ENCODE measurements around the gene PPP4R1. TPM values are rescaled to one million over a fixed set of nuclear protein-coding genes. Genes with fewer than 3 reads are reported as not detected.

Gene PPP4R1
- total RNA-seq, 1 experiment from 2014 or later = 74.5 TPM

GRCh38 chr18:9526458-9526857, 87.9 kb downstream of the PPP4R1 start:
- in situ Hi-C loops (cut with HindIII; ENCODE audit: low sequenced_read_pairs) = no loop called here

GRCh38 chr18:9522952-9523351, 91.4 kb downstream of the PPP4R1 start:
- DNase-seq (ENCODE audit: low spot score) = no peak
- in situ Hi-C loops (cut with HindIII; ENCODE audit: low sequenced_read_pairs) = no loop called here

More at GRCh38 chr18:9526458-9526857, 87.9 kb downstream of the PPP4R1 start:
- DNase-seq (ENCODE audit: low spot score) = no peak

DNA sequence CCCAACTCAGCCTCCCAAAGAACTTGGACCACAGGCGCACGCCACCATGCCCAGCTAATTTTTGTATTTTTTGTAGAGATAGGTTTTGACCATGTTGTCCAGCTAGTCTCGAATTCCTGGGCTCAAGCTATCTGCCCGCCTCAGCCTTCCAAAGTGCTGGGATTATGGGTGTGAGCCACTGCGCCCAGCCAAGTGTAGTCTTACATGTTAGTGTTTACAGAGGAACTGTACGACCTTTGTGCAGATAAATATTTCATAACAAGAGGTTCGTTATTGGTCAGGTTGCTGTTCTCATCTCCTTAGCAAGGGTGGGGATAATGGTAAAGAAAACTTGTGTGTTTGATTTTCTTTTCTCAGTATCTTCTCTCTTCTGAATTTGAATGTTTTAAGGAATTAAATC, 92.6 kb downstream of the PPP4R1 start:
- in situ Hi-C loops (cut with HindIII; ENCODE audit: low sequenced_read_pairs) = no loop called here
- no peak for DNase-seq (ENCODE audit: low spot score)

GRCh38 chr18:9520666-9521065, 93.7 kb downstream of the PPP4R1 start:
- in situ Hi-C loops (cut with HindIII; ENCODE audit: low sequenced_read_pairs) = no loop called here

GRCh38 chr18:9519399-9519798, 95.0 kb downstream of the PPP4R1 start:
- peak; percentile 23 for DNase-seq (ENCODE audit: low spot score)
- in situ Hi-C loops (cut with HindIII; ENCODE audit: low sequenced_read_pairs) = no loop called here

More at GRCh38 chr18:9520666-9521065, 93.7 kb downstream of the PPP4R1 start:
- no peak for DNase-seq (ENCODE audit: low spot score)

- in situ Hi-C loops (cut with HindIII; ENCODE audit: low sequenced_read_pairs) = no loop called here
- no peak for DNase-seq (ENCODE audit: low spot score)
Measured at GRCh38 chr18:9517869-9518268, 96.5 kb downstream of the PPP4R1 start.

DNA sequence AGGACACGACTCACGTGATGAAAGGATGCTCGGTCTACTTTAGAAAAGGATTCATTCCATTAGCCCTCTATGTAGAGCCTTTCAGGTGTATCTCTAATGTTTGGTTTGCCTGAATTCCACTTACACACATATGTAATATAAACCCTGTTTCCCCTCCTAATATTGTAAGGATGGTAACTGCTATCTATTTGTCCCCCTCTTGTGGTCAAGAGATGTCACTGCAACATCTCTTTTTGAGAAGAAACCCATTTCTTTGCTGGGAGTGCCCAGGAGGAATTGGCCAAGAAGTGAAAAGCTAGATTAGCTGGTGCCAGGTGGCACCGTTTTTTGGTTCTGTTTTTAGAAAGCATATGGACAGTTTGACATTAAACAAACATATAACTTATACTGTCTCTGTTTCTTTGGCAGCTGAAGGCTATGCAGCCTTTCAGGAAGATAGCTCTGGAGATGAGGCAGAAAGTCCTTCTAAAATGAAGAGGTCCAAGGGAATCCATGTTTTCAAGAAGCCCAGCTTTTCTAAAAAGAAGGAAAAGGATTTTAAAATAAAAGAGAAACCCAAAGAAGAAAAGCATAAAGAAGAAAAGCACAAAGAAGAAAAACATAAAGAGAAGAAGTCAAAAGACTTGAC, 97.8 kb downstream of the PPP4R1 start:
- DNase-seq (ENCODE audit: low spot score) = peak; percentile 67
- in situ Hi-C loops (cut with HindIII; ENCODE audit: low sequenced_read_pairs) = no loop called here

DNA sequence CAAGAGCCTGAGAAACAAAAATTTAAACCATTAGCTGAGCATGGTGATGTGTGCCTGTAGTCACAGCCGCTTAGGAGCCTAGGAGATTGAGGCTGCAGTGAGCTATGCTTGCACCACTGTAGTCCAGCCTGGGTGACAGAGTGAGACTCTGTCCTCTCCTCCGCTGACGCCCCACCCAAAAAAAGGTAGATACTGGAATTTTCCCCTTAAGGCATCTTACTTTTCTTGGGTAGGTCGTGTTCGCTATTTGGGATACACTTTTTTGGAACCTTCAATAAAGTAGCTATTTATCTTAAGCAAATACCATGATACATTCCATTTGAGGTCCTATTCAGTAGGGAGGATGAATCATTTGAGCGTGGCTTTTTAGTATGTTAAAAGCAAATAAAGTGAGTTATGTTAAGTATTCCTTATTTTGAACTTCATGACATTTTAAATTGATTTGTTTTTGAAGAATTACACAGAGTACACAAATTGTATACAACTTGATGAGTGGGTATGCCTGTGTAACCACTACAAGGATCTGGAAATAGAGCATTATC, 100.3 kb downstream of the PPP4R1 start:
- DNase-seq (ENCODE audit: low spot score) = no peak
- in situ Hi-C loops (cut with HindIII; ENCODE audit: low sequenced_read_pairs) = no loop called here

DNA sequence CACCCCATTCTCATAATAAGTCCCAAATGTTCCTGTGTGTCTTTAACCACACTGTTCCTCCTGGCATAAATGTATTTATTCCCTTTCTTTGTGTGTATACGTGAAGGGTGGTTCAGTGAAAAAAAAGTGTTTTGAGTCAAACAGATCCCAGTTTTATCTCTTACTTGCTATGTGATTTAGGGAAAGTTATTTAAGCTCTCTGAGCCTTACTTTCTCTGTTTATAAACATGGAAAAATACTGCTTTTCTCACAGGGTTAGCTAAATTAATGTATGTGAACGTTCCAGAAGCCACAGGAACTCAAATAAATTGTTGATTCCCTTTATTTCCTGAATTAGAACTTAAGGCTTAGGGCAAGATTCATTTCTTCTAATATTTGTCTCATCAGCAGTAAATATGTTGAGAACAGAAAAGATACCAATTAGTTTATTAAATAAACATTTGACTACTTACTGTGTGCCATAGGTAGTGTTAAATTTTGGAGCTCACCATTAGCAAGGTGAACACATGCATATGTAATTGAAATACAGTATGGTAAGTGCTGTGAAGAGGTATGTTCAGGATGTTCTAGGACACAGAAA, 105.8 kb downstream of the PPP4R1 start:
- no peak for DNase-seq (ENCODE audit: low spot score)
- in situ Hi-C loops (cut with HindIII; ENCODE audit: low sequenced_read_pairs) = no loop called here

GRCh38 chr18:9507565-9508088, 106.7 kb downstream of the PPP4R1 start:
- no peak for DNase-seq (ENCODE audit: low spot score)
- in situ Hi-C loops (cut with HindIII; ENCODE audit: low sequenced_read_pairs) = no loop called here

DNA sequence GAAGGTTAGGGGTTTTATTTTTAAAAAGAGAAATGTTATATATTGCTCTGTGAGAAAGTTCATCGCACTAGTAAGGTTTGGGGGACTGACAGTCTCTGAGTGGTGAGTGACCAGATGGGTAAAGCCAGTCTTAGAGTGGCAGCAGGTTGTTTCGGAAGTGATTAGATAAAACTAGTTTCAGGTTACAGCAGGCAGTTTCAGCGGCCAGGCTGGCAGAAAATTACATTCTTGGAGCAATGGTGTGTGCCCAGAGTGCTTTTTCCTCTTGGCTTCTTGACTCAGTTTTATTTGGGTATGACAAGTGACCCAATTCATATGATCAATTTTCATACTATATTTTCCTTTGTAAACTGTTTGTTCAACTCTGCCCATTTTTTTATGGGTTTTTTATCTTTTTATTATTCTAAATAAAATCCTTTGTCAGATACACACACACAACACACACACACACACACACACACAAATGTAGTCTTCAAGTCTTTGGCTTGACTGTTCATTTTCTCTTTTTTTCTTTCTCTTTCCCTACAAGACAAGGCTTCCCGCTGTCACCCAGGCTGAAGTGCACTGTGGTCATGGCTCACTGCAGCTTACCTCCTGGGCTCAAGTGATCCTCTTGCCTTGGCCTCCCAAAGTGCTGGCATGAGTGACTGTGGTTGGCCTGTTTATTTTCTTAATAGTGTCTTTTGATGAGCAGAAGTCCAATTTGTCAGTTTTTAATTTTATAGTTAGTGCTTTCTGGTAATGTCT, 108.1 kb downstream of the PPP4R1 start:
- no peak for DNase-seq (ENCODE audit: low spot score)
- in situ Hi-C loops (cut with HindIII; ENCODE audit: low sequenced_read_pairs) = no loop called here

Other genes starting within 250 kb of the PPP4R1 start
- 54.2 and 65.3 TPM in 2 replicates for gene RALBP1, start 139.0 kb downstream of the PPP4R1 start, total RNA-seq (2014; rRNA removed; shearing (Covaris generic))
- 36.6 and 64.3 TPM in 2 replicates for gene RAB31, start 93.7 kb upstream of the PPP4R1 start, total RNA-seq (2014; rRNA removed; shearing (Covaris generic))